Effector memory CD4-positive, alpha-beta T cell (primary cell): ENCODE measurements around the gene SLC6A4.
"Not testable (repeated sequence)": the region's sequence is repeated elsewhere in the genome, so short reads cannot be mapped to it uniquely, and the experiment has no call there.

Experiments
- DNase-seq, 3 donors: peaks; one replicate each; pipeline ENCODE4 v3.0.0-alpha.2; 2020
- H3K27ac ChIP-seq: 2 replicates; pipeline ENCODE4 v1.7.0; 2013; ENCODE audit warnings: mild to moderate bottlenecking, low read length, moderate library complexity; ENCODE audit not compliant: insufficient read depth, poor library complexity, severe bottlenecking
- H3K27me3 ChIP-seq: replicated peaks from 2 replicates; pipeline ENCODE4 v1.7.0; 2013; ENCODE audit warnings: mild to moderate bottlenecking, low read length; ENCODE audit not compliant: insufficient read depth, control insufficient read depth, poor library complexity, severe bottlenecking
- H3K36me3 ChIP-seq: 2 replicates; pipeline ENCODE4 v1.7.0; 2013; ENCODE audit warnings: mild to moderate bottlenecking, low read length, moderate library complexity; ENCODE audit not compliant: control insufficient read depth, insufficient read depth
- H3K4me1 ChIP-seq: 2 replicates; pipeline ENCODE4 v1.7.0; 2013; ENCODE audit warnings: low read length, mild to moderate bottlenecking; ENCODE audit not compliant: control insufficient read depth, insufficient read depth, poor library complexity, severe bottlenecking
- H3K4me3 ChIP-seq: 2 replicates; pipeline ENCODE4 v1.7.0; 2013; ENCODE audit warnings: low read length, low read depth, mild to moderate bottlenecking; ENCODE audit not compliant: insufficient read depth, poor library complexity, severe bottlenecking
- H3K9me3 ChIP-seq: 2 replicates; pipeline ENCODE4 v1.7.0; 2013; ENCODE audit warnings: mild to moderate bottlenecking, low read length, moderate library complexity; ENCODE audit not compliant: control insufficient read depth

Gene SLC6A4

DNA sequence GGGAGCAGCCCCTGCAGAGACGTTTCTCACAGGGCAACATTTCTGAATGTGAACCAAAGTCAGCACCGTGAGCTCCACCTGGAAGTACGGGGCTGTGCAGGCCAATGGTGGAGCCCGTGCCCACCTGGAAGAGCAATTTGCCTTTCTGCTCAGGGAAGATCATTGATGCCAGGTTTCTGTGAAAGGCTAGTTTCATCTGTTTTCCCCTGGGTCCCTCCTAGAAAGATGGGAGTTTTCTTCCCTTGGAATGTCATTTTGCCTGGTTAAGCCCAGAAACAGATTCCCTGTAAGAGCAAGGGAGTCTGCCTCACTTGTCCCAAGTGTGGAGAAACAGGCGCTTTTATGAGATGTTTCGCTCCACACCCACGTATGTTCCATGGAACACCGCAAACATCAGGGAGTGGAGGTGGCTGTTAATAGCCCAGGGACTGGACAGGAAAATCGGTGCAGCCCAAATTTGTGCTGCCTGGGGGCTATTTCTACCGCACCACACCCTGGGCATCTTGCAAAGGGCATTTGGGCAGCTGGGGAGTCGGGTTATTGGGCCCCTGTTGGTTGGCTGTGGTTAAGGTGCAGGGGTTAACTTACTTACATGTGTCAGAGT lies 2.6 kb downstream of the SLC6A4 start:
- Histone ChIP-seq H3K27ac (no peak overlapping the region), H3K27me3 (peaks cover 20% of the 10 kb centered on the region), H3K4me3 (no peak overlapping the region), H3K36me3 (no peaks in the 10 kb centered on the region), H3K9me3 (no peaks in the 10 kb centered on the region), H3K4me1 (peaks cover 19% of the 10 kb centered on the region)
- no peak for DNase-seq

DNA sequence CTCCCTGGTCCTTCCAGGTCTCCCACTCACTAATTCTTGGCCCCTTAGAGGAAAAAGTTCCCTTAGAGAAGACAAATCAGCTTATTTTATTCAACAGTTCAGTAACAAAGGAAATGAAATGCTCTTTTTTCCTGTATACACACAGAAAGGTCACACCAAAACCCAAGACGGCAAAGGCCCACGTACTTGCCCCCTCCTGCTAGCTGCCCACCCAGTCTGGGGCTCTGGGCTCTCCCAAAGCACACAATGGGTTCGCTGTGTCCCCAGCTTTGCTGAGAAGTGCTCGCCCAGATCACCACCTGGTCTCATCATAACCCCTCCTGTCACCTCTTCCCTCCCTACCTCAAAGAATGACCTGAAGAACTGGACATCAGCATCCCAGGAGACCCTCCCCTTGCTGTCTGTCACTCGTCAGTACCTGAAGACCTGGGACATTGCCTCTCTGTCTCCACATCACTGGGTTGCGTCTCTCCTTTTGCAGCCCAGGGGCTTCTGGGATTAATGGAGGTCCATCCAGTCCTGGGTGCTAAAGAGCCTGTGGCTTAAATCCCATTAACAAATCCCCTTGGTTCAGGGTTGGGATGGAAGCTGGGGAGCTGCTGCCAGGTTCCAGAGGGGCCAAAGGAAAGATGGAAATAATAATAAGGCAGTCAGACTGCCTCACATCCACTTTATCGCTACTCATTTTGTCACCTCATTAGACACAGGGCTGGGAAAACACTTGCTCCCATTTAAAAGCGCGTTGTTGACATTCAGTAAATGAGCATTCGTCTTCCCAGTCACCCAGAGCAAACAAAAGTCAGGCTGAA lies 3.3 kb downstream of the SLC6A4 start:
- H3K9me3 ChIP-seq, result no peaks in the 10 kb centered on the region
- H3K4me3 ChIP-seq, result no peak overlapping the region
- peaks cover 17% of the 10 kb centered on the region for H3K27me3 ChIP-seq
- peaks cover 19% of the 10 kb centered on the region for H3K4me1 ChIP-seq
- no peak overlapping the region for H3K27ac ChIP-seq
- no peak for DNase-seq
- H3K36me3 ChIP-seq, result no peaks in the 10 kb centered on the region

DNA sequence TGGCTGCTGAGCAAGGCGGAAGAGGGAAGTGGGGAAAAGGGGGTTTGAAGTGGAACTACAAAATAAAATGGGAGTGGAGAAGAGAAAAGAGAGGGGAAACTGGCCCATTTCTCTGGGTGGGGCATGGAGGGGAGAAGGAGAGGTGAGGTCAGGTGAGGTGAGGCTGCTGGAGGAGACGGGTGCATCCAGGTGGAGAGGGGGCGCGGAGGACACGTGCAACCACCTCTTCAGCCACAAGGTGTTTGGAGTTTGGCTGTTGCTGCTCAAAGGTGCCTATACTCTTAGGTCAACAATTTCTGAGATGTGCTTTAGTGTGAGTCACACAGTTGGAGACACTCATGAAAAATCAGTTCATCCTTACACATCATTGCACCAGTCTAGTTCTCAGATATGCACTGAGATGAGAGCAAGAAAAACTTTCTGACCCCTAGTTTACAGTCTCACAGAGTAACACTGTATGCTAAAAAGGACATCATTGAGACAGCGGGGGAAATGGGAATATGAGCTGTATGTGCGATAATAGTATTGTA lies 4.8 kb downstream of the SLC6A4 start:
- H3K36me3 ChIP-seq, result no peaks in the 10 kb centered on the region
- H3K4me3 ChIP-seq, result no peak overlapping the region
- no peaks in the 10 kb centered on the region for H3K9me3 ChIP-seq
- H3K27ac ChIP-seq, result no peak overlapping the region
- peaks cover 6% of the 10 kb centered on the region for H3K27me3 ChIP-seq
- H3K4me1 ChIP-seq, result peaks cover 9% of the 10 kb centered on the region
- no peak for DNase-seq

DNA sequence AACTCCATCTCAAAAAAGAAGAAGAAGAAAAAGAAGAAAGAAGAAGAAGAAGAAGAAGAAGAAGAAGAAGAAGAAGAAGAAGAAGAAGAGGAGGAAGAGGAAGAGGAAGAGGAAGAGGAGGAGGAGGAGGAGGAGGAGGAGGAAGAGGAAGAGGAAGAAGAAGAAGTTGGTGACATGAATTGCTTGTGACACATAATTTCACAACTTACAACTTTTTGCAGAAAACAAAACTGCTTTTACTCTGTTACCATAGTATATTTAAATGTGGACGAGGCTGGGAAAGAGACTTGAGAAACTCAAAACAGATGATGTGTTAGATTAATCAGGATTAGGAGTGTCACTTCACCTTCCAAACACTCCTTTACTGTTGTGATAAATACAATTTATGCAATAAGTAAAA lies 5.5 kb downstream of the SLC6A4 start:
- not testable (repeated sequence) for DNase-seq, H3K27me3 ChIP-seq, H3K4me1 ChIP-seq, H3K36me3 ChIP-seq, H3K27ac ChIP-seq, H3K9me3 ChIP-seq, H3K4me3 ChIP-seq

DNA sequence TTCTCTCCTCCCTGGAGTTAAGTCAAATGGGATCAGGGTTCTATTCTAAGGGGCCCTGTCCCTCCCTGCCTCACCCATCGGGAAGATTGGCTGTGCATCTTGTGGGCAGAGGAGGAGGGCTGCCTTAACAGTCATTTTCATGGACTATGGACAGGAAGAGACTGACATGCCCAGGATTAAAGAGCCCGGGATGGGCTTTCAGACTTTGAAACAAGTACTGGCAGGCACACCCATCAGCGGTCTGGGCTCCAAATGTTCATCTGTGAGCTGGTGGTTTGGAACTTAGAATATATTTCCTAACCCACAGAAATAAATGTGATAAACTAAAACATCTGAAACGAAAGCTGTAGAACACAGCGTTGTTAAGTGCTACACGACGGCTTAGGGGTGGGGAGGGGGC lies 6.5 kb downstream of the SLC6A4 start:
- Histone ChIP-seq H3K27ac (no peak overlapping the region), H3K36me3 (no peaks in the 10 kb centered on the region), H3K4me3 (no peak overlapping the region), H3K9me3 (no peaks in the 10 kb centered on the region), H3K27me3 (no peaks in the 10 kb centered on the region), H3K4me1 (no peaks in the 10 kb centered on the region)
- DNase-seq, result no peak

DNA sequence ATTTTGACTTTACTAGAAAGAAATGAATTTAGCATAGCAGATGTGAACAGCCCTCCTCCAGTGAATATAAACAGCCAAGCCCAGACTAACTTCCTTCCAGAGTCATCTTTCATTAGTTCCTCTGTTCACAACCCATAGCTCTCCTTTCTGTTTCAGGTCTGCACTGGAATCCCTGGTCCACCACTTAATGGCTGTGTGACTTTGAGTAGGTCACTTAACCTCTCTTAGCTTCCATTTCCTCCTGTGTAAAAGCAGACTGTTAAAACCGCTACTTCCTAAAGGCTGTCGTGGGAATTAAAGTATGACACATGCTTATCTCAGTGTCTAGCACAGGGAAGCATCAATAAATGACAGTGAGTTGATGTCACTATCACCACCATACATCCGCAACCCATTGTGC lies 7.5 kb downstream of the SLC6A4 start:
- no peaks in the 10 kb centered on the region for H3K27me3 ChIP-seq
- no peak overlapping the region for H3K27ac ChIP-seq
- no peak for DNase-seq
- no peak overlapping the region for H3K4me3 ChIP-seq
- H3K9me3 ChIP-seq, result no peaks in the 10 kb centered on the region
- no peaks in the 10 kb centered on the region for H3K4me1 ChIP-seq
- no peaks in the 10 kb centered on the region for H3K36me3 ChIP-seq

DNA sequence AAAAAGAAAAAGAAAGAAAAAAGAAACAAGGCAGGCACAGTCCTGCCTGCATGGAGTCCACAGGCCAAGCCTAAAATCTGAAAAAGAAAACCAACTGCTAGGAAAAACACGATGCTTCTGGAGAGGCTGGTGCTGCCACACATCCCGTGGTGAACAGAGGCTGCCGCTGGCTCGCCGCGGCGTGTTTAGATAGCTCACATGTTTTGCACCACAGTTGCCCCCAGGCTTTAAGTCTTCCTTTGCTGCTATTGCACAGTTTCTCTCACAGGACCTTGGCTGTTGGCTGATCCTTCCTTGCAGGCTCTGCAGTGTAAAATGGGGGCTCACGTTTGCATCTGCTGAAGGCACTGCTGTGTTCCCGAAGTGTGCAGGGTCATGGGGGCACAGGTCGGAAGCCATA lies 8.6 kb downstream of the SLC6A4 start:
- Histone ChIP-seq H3K36me3 (no peaks in the 10 kb centered on the region), H3K9me3 (no peaks in the 10 kb centered on the region), H3K27me3 (no peaks in the 10 kb centered on the region), H3K4me3 (no peak overlapping the region), H3K4me1 (no peaks in the 10 kb centered on the region), H3K27ac (no peak overlapping the region)
- no peak for DNase-seq

DNA sequence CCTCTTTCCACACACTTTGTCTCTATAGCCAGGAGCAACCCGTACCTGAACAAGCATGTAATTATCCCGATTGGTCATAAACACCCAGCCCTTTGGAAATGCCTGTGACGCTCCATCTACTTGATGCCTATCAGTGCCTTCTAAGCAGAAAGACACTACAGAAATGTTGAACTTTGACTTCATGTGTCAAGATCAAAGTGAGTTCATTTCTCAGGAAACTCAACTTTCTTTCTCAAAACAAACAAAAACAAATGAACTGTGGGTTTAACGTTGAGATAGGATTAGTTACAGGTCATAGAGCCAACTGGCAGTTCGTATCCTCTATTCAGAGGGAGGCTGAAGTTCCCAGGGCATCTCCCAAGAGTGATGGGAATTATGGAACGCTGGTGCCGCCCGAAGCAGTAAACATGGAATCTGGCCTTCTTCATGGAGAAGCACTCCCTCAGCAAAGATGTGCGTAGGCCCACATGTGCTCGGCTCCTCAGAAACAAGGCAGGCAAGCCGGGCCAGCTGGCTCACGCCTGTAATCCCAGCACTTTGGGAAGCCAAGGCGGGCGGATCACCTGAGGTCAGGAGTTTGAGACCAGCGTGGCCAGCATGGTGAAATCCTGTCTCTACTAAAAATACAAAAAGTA lies 9.5 kb downstream of the SLC6A4 start:
- no peaks in the 10 kb centered on the region for H3K9me3 ChIP-seq
- no peak overlapping the region for H3K4me3 ChIP-seq
- no peaks in the 10 kb centered on the region for H3K36me3 ChIP-seq
- H3K4me1 ChIP-seq, result no peaks in the 10 kb centered on the region
- no peaks in the 10 kb centered on the region for H3K27me3 ChIP-seq
- DNase-seq, result no peak
- H3K27ac ChIP-seq, result no peak overlapping the region

DNA sequence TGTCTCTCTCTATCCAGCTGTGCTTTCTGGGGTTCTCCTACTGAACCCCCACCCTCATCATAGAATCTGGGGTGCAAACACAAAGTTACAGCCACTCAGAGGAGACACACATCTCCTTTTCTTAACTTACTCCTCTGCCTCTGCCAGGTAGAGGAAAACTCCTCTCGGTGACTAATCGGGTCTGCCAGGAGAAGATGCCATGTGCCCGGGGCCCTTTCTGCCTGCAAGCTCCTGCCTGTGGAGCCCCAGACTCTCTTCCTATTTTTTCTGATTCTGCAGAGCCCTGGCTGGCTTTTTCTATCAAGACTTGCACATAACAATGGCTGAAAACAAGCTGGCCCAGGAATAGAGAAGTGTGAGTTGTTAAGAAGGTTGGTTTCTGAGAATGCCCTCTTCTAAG lies 10.4 kb downstream of the SLC6A4 start:
- H3K27me3 ChIP-seq, result no peaks in the 10 kb centered on the region
- DNase-seq, result no peak

DNA sequence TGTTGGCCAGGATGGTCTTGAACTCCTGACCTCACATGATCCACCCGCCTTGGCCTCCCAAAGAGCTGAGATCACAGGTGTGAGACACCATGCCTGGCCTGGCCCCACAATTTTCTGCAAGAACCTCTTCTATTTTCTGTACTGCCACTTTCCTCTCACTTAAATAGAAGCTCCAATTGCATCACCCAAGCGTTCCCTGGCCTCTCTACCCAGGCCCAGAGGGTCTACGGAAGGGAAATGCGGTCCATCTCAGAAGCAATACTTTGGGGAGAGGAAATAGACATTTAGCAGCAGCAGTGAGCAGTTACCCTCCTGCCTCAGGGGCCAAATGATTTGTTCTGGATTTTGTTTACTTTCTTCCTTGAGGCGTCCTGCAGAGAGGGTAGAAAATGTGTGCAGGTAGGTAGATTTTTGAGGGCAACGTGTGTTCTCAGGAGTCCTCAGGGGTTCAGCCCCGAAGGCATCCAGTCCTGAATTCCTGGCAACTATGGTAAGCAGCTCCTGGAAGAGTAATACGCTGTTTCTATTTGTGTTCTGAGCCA lies 11.0 kb downstream of the SLC6A4 start:
- DNase-seq, result no peak

More for the DNA sequence above, 10.4 kb downstream of the SLC6A4 start:
- no peak overlapping the region for H3K4me3 ChIP-seq
- no peaks in the 10 kb centered on the region for H3K36me3 ChIP-seq
- no peaks in the 10 kb centered on the region for H3K9me3 ChIP-seq
- no peaks in the 10 kb centered on the region for H3K4me1 ChIP-seq
- no peak overlapping the region for H3K27ac ChIP-seq

More for the DNA sequence above, 11.0 kb downstream of the SLC6A4 start:
- no peaks in the 10 kb centered on the region for H3K9me3 ChIP-seq
- no peaks in the 10 kb centered on the region for H3K27me3 ChIP-seq
- no peaks in the 10 kb centered on the region for H3K4me1 ChIP-seq
- H3K36me3 ChIP-seq, result no peaks in the 10 kb centered on the region
- no peak overlapping the region for H3K27ac ChIP-seq
- H3K4me3 ChIP-seq, result no peak overlapping the region
